PC-3 (cell line): Measurements from ENCODE around the gene SKAP1.

Experiments
- CTCF ChIP-seq: fragments of 300-600 bp; sonication (generic); conservative IDR thresholded peaks from 2 replicates; pipeline ENCODE4 v1.5.1; 2017; ENCODE audit warnings: antibody characterized with exemption, low read depth, mild to moderate bottlenecking, low read length
- EZH2 ChIP-seq: fragments of 300-600 bp; sonication (generic); IDR thresholded peaks from one replicate; pipeline ENCODE4 v1.6.1; 2017; ENCODE audit warnings: antibody characterized with exemption, mild to moderate bottlenecking, low read length; ENCODE audit not compliant: unreplicated experiment

- no peak for TF ChIP-seq EZH2
- TF ChIP-seq CTCF, result no peak
Observed at GRCh38 chr17:48178317-48178716, 251.7 kb downstream of the SKAP1 start.
